ENCODE results near the gene TP53RK. TPM values are rescaled to one million over a fixed set of nuclear protein-coding genes. Genes with fewer than 3 reads are reported as not detected.

TP53RK gene
- total RNA-seq, 1 donor from 2014 or later: 14.7 TPM

DNA sequence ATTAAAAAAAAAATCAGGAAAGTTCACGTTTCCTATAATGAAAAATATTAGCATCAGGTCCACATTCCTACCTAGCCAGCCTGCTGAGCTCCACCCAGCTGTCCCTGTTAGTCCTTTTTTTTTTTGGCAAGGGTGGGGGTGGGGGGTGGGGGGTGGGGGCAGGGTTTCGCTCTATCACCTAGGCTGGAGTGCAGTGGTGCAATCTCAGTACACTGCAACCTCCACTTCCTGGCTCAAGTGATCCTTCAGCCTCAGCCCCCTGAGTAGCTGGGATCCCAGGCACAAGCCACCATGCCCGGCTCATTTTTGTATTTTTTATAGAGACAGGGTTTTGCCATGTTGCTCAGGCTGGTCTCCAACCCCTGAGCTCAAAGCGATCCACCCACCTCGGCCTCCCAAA, 12.7 kb upstream of the TP53RK start:
- Mint-ChIP-seq H3K4me1 (ENCODE audit: low read depth) (no peaks in the 10 kb centered on the region), H3K4me3 (ENCODE audit: low read depth) (no peak overlapping the region), H3K9me3 (no peaks in the 10 kb centered on the region), H3K27me3 (ENCODE audit: low read depth) (peaks cover 23% of the 10 kb centered on the region), H3K27ac (no peak overlapping the region), H3K36me3 (ENCODE audit: low read depth) (no peaks in the 10 kb centered on the region)
- intact Hi-C loops (cut with micrococcal nuclease): no loop called here
- DNase-seq (ENCODE audit: low spot score): no peak

DNA sequence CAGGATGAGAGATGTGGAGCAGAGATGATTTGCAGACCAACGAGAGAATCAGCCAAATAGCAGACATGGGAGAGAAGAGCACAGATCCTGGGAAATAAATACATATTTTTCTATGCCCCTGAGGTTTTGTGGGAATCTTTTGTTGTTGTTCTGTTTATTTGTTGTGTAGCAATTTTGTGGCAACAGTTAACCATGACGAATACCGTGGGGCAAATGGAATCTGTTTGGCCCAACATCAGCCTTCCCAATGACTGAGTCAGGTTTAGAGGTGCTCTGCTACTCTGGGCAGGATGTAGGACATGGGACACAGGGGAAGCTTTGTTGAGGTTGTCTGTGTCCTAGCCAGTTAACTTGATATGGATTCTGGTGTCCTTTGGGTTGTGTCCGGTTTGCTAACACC, 12.3 kb upstream of the TP53RK start:
- no peak for DNase-seq (ENCODE audit: low spot score)
- no peaks in the 10 kb centered on the region for H3K36me3 Mint-ChIP-seq (ENCODE audit: low read depth)
- peaks cover 23% of the 10 kb centered on the region for H3K27me3 Mint-ChIP-seq (ENCODE audit: low read depth)
- H3K9me3 Mint-ChIP-seq: no peaks in the 10 kb centered on the region
- intact Hi-C loops (cut with micrococcal nuclease): no loop called here
- H3K27ac Mint-ChIP-seq: no peak overlapping the region
- no peaks in the 10 kb centered on the region for H3K4me1 Mint-ChIP-seq (ENCODE audit: low read depth)
- no peak overlapping the region for H3K4me3 Mint-ChIP-seq (ENCODE audit: low read depth)

- intact Hi-C loops (cut with micrococcal nuclease): no loop called here
- no peaks in the 10 kb centered on the region for H3K9me3 Mint-ChIP-seq
- H3K27me3 Mint-ChIP-seq (ENCODE audit: low read depth): peaks cover 18% of the 10 kb centered on the region
- no peak for DNase-seq (ENCODE audit: low spot score)
- H3K36me3 Mint-ChIP-seq (ENCODE audit: low read depth): no peaks in the 10 kb centered on the region
- peaks cover under 1% of the 10 kb centered on the region for H3K4me1 Mint-ChIP-seq (ENCODE audit: low read depth)
- no peak overlapping the region for H3K4me3 Mint-ChIP-seq (ENCODE audit: low read depth)
- no peak overlapping the region for H3K27ac Mint-ChIP-seq
These were observed 11.8 kb upstream of the TP53RK start for GRCh38 chr20:46701057-46701456.

- Mint-ChIP-seq H3K9me3 (no peaks in the 10 kb centered on the region), H3K4me3 (ENCODE audit: low read depth) (no peak overlapping the region), H3K27ac (no peak overlapping the region), H3K36me3 (ENCODE audit: low read depth) (no peaks in the 10 kb centered on the region), H3K27me3 (ENCODE audit: low read depth) (peaks cover 15% of the 10 kb centered on the region), H3K4me1 (ENCODE audit: low read depth) (peaks cover 6% of the 10 kb centered on the region)
- intact Hi-C loops (cut with micrococcal nuclease): no loop called here
- DNase-seq (ENCODE audit: low spot score): no peak
These were observed 11.2 kb upstream of the TP53RK start for GRCh38 chr20:46700481-46700880.

GRCh38 chr20:46699651-46700359, 10.6 kb upstream of the TP53RK start:
- Mint-ChIP-seq H3K27ac (no peak overlapping the region), H3K4me3 (ENCODE audit: low read depth) (no peak overlapping the region), H3K9me3 (no peaks in the 10 kb centered on the region), H3K4me1 (ENCODE audit: low read depth) (peaks cover 6% of the 10 kb centered on the region), H3K36me3 (ENCODE audit: low read depth) (no peaks in the 10 kb centered on the region), H3K27me3 (ENCODE audit: low read depth) (peaks cover 12% of the 10 kb centered on the region)
- DNase-seq (ENCODE audit: low spot score): no peak
- intact Hi-C loops (cut with micrococcal nuclease): no loop called here

- Mint-ChIP-seq H3K27ac (no peak overlapping the region), H3K4me3 (ENCODE audit: low read depth) (no peak overlapping the region), H3K4me1 (ENCODE audit: low read depth) (peaks cover 8% of the 10 kb centered on the region), H3K9me3 (no peaks in the 10 kb centered on the region), H3K36me3 (ENCODE audit: low read depth) (no peaks in the 10 kb centered on the region), H3K27me3 (ENCODE audit: low read depth) (peaks cover 5% of the 10 kb centered on the region)
- intact Hi-C loops (cut with micrococcal nuclease): no loop called here
- no peak for DNase-seq (ENCODE audit: low spot score)
These were observed 9.5 kb upstream of the TP53RK start for GRCh38 chr20:46698788-46699187.

DNA sequence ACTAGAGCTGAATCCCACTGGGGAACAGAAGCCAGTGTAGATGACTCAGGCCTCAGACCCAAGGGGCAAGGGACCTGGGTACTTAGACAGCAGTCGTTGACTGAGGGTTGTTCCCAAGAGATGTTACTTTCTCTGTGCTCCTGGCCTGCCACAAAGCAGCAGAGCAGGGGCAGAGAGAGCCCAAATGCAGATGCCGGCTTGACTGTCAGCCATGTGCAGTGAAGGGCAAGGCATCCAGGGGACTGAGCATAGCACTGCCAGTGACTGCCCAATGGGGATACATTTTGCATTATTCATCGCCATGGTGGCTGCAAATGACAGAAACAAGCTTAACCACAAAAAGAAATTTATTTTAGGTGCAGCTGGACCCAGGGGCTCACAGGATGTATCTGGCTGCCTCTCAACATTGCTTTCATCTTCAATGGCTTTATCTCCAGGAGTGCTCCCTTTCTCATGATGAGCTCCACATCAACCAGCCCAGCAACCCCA, 7.6 kb upstream of the TP53RK start:
- no peak for DNase-seq (ENCODE audit: low spot score)
- Mint-ChIP-seq H3K36me3 (ENCODE audit: low read depth) (no peaks in the 10 kb centered on the region), H3K9me3 (peaks cover 2% of the 10 kb centered on the region), H3K4me1 (ENCODE audit: low read depth) (peaks cover 8% of the 10 kb centered on the region), H3K27me3 (ENCODE audit: low read depth) (peaks cover 5% of the 10 kb centered on the region), H3K4me3 (ENCODE audit: low read depth) (no peak overlapping the region), H3K27ac (no peak overlapping the region)
- intact Hi-C loops (cut with micrococcal nuclease): no loop called here

DNA sequence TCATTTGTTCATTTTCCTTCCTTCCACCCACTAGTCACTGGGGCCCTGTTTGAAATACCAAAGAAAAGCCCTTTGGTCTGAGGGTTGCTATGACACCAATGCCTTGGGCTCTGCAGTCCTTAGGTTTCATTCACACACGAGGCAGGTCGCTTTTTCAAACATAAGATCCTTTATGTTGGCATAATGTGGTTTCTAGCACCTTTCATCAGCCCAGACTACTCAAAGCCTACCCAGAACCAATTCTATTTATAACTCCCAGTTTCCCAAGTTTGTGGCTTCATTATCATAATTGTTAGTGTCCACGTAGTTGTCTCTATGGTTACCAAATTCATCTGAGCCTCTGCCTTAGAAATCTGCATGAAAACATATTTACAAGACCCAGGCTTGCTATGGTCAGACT, 6.6 kb upstream of the TP53RK start:
- intact Hi-C loops (cut with micrococcal nuclease): no loop called here
- H3K4me1 Mint-ChIP-seq (ENCODE audit: low read depth): peaks cover 10% of the 10 kb centered on the region
- peaks cover 5% of the 10 kb centered on the region for H3K27me3 Mint-ChIP-seq (ENCODE audit: low read depth)
- H3K27ac Mint-ChIP-seq: no peak overlapping the region
- H3K36me3 Mint-ChIP-seq (ENCODE audit: low read depth): no peaks in the 10 kb centered on the region
- no peak overlapping the region for H3K4me3 Mint-ChIP-seq (ENCODE audit: low read depth)
- DNase-seq (ENCODE audit: low spot score): no peak
- H3K9me3 Mint-ChIP-seq: peaks cover 5% of the 10 kb centered on the region

DNA sequence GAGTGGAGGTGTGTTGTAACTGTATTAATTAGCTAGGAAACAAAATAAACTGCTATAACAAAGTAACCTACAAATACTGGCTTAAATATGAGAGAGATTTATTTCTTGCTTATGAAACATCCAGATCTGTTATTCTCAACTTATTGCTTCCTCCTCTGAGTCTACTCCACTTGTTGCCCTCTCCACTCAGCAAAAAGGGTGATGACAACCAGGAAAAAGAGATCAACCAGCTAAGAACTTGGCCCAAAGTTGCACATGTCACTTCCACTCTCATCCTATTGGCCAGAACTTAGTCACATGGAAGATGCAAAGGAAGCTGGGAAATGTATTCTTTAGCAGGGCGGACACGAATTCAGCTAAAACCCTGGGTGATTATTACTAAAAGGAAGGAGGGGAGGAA, 5.2 kb upstream of the TP53RK start:
- H3K4me3 Mint-ChIP-seq (ENCODE audit: low read depth): no peak overlapping the region
- intact Hi-C loops (cut with micrococcal nuclease): no loop called here
- no peak overlapping the region for H3K27ac Mint-ChIP-seq
- H3K4me1 Mint-ChIP-seq (ENCODE audit: low read depth): peaks cover 16% of the 10 kb centered on the region
- no peaks in the 10 kb centered on the region for H3K27me3 Mint-ChIP-seq (ENCODE audit: low read depth)
- H3K36me3 Mint-ChIP-seq (ENCODE audit: low read depth): no peaks in the 10 kb centered on the region
- no peak for DNase-seq (ENCODE audit: low spot score)
- peaks cover 5% of the 10 kb centered on the region for H3K9me3 Mint-ChIP-seq

GRCh38 chr20:46691196-46691595, 2.0 kb upstream of the TP53RK start:
- no peak overlapping the region for H3K27ac Mint-ChIP-seq
- intact Hi-C loops (cut with micrococcal nuclease): no loop called here
- H3K9me3 Mint-ChIP-seq: peaks cover 5% of the 10 kb centered on the region
- DNase-seq (ENCODE audit: low spot score): no peak
- H3K36me3 Mint-ChIP-seq (ENCODE audit: low read depth): peaks cover 13% of the 10 kb centered on the region
- H3K4me1 Mint-ChIP-seq (ENCODE audit: low read depth): peaks cover 32% of the 10 kb centered on the region
- H3K27me3 Mint-ChIP-seq (ENCODE audit: low read depth): no peaks in the 10 kb centered on the region
- no peak overlapping the region for H3K4me3 Mint-ChIP-seq (ENCODE audit: low read depth)

DNA sequence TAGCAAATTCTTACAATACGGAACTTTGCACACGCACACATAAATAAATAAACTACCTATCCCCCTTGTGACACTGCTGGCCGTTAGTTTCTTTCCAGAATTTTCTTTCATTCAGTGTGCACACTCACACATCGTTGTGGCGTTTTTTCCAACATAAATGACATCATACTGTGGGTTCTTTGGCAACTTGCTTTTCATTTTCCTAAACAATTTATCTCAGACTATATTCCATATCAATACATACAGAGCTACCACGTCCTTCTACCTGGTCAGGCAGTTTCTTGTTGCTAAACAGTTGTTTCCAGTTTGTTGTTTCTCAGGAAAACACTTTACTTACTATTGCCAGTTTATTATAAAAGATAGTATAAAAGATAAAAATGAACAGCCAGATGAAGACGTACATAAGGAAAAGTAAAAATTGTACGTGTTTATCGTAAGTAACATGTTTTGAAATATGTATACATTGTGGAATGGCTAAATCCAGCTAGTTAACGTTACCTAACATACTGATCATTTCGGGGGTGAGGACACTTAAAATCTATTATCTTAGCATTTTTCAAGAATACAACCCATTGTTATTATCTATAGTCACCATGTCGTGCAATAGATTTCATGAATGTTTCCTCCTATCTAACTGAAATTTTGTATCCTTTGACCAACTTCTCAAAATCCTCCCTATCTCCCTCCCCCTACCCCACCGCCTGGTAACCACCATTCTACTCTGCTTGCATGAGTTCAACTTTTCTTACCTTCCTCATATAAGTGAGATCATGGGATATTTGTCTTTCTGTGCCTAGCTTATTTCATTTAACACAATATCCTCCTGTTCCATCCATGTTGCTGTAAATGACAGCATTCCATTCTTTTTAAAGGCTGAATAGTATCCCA, 1.2 kb upstream of the TP53RK start:
- H3K27ac Mint-ChIP-seq: peak overlapping the region; percentile 71
- no peak for DNase-seq (ENCODE audit: low spot score)
- peak overlapping the region; percentile 88 for H3K4me3 Mint-ChIP-seq (ENCODE audit: low read depth)
- intact Hi-C loops (cut with micrococcal nuclease): no loop called here
- no peaks in the 10 kb centered on the region for H3K27me3 Mint-ChIP-seq (ENCODE audit: low read depth)
- peaks cover 19% of the 10 kb centered on the region for H3K36me3 Mint-ChIP-seq (ENCODE audit: low read depth)
- H3K9me3 Mint-ChIP-seq: peaks cover 5% of the 10 kb centered on the region
- peaks cover 32% of the 10 kb centered on the region for H3K4me1 Mint-ChIP-seq (ENCODE audit: low read depth)

- intact Hi-C loops (cut with micrococcal nuclease): loop anchor here (2.0 to 5.0 kb wide), 3 partner anchors 145 to 327 kb away; no protein-coding TSS in a partner anchor
- H3K4me1 Mint-ChIP-seq (ENCODE audit: low read depth): peaks cover 36% of the 10 kb centered on the region
- peak overlapping the region; percentile 83 for H3K27ac Mint-ChIP-seq
- peaks cover 5% of the 10 kb centered on the region for H3K9me3 Mint-ChIP-seq
- H3K4me3 Mint-ChIP-seq (ENCODE audit: low read depth): peak overlapping the region; percentile 88
- no peak for DNase-seq (ENCODE audit: low spot score)
- H3K36me3 Mint-ChIP-seq (ENCODE audit: low read depth): peaks cover 25% of the 10 kb centered on the region
- no peaks in the 10 kb centered on the region for H3K27me3 Mint-ChIP-seq (ENCODE audit: low read depth)
These were observed 476 bp upstream of the TP53RK start for GRCh38 chr20:46689754-46690085.
